PFSK-1 (cell line): ENCODE measurements around the gene PGGT1B.

Experiments used
- FOXP2 ChIP-seq: optimal IDR thresholded peaks from 2 replicates; pipeline ENCODE3; 2011; ENCODE audit warnings: borderline replicate concordance, control low read depth, inconsistent platforms; ENCODE audit not compliant: insufficient read depth; ENCODE audit errors: extremely low read length, extremely low read depth
- POLR2AphosphoS5 ChIP-seq: IDR thresholded peaks from 2 replicates; pipeline ENCODE4 v1.6.1; 2012; ENCODE audit warnings: low read depth, mild to moderate bottlenecking, control low read depth, low read length, moderate library complexity
- SIN3A ChIP-seq: IDR thresholded peaks from 2 replicates; pipeline ENCODE4 v1.6.1; 2012; ENCODE audit warnings: mild to moderate bottlenecking, low read length, moderate library complexity, borderline replicate concordance; ENCODE audit not compliant: insufficient read depth
- TAF1 ChIP-seq: IDR thresholded peaks from 2 replicates; pipeline ENCODE4 v1.6.1; 2012; ENCODE audit warnings: low read length, control low read depth, borderline replicate concordance; ENCODE audit not compliant: insufficient read depth
- TF ChIP-seq, protein P1 (sequence below), 2 experiments: IDR thresholded peaks; 2 replicates each; pipeline versions ENCODE4 v1.6.1 to v1.8.0; 2011 to 2012; ENCODE audit warnings: low read depth in 2 of 2, low read length in 2 of 2, control low read depth in 1 of 2, inconsistent platforms in 1 of 2, mild to moderate bottlenecking in 1 of 2, moderate library complexity in 1 of 2; ENCODE audit not compliant: insufficient read depth in 1 of 2

DNA sequence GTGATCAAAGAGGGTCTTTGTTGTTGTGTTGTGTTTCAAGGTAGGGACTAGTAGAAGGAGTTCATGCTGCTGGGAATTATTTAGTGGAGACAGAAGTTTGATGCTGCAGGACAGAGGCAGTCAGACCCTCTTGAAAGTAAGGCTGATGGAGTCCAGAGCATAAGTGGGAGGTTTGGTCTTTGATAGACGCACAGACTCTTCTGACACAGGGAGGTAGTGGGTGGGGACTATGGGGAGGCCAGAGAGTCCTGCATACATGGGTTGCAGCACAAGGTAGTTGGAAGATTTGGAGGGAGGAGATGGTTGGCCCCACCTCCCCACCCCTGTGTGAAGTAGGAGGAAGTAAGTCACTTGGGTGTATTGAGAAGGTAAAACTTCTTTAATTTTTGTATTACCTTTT lies 36.1 kb upstream of the PGGT1B start:
- TF ChIP-seq POLR2AphosphoS5, result no peak
- TF ChIP-seq, protein P1, sequence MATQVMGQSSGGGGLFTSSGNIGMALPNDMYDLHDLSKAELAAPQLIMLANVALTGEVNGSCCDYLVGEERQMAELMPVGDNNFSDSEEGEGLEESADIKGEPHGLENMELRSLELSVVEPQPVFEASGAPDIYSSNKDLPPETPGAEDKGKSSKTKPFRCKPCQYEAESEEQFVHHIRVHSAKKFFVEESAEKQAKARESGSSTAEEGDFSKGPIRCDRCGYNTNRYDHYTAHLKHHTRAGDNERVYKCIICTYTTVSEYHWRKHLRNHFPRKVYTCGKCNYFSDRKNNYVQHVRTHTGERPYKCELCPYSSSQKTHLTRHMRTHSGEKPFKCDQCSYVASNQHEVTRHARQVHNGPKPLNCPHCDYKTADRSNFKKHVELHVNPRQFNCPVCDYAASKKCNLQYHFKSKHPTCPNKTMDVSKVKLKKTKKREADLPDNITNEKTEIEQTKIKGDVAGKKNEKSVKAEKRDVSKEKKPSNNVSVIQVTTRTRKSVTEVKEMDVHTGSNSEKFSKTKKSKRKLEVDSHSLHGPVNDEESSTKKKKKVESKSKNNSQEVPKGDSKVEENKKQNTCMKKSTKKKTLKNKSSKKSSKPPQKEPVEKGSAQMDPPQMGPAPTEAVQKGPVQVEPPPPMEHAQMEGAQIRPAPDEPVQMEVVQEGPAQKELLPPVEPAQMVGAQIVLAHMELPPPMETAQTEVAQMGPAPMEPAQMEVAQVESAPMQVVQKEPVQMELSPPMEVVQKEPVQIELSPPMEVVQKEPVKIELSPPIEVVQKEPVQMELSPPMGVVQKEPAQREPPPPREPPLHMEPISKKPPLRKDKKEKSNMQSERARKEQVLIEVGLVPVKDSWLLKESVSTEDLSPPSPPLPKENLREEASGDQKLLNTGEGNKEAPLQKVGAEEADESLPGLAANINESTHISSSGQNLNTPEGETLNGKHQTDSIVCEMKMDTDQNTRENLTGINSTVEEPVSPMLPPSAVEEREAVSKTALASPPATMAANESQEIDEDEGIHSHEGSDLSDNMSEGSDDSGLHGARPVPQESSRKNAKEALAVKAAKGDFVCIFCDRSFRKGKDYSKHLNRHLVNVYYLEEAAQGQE (IDR thresholded peaks at IDR 0.05; ENCODE audit: insufficient read depth in 1 of 2, low read depth in 2 of 2, low read length in 2 of 2), result no peak
- no peak for TF ChIP-seq SIN3A
- no peak for TF ChIP-seq FOXP2
- no peak for TF ChIP-seq TAF1
